Nephron progenitor cell (in vitro differentiated cells): ENCODE results near the gene NID2.

ENCODE experiments used
- DNase-seq: peaks from one replicate; pipeline ENCODE4 v3.0.0; 2021
- H3K27ac Mint-ChIP-seq: 2 replicates; pipeline ENCODE4 v1.8.0; 2021; ENCODE audit warnings: mild to moderate bottlenecking, moderate library complexity, mixed read lengths
- H3K27me3 Mint-ChIP-seq: 2 replicates; pipeline ENCODE4 v1.8.0; 2021; ENCODE audit warnings: mild to moderate bottlenecking, low read depth, mixed read lengths; ENCODE audit not compliant: poor library complexity
- H3K36me3 Mint-ChIP-seq: 2 replicates; pipeline ENCODE4 v1.8.0; 2021; ENCODE audit warnings: low read depth, mixed read lengths
- H3K4me1 Mint-ChIP-seq: 2 replicates; pipeline ENCODE4 v1.8.0; 2021; ENCODE audit warnings: mixed read lengths
- H3K4me3 Mint-ChIP-seq: 2 replicates; pipeline ENCODE4 v1.8.0; 2021; ENCODE audit warnings: mild to moderate bottlenecking, moderate library complexity, mixed read lengths
- H3K9me3 Mint-ChIP-seq: 2 replicates; pipeline ENCODE4 v1.8.0; 2021; ENCODE audit warnings: mild to moderate bottlenecking, moderate library complexity, mixed read lengths
- CTCF ChIP-seq: fragments of 200-600 bp; sonication (generic); IDR thresholded peaks from 2 replicates; pipeline ENCODE4 v1.5.0; 2021; ENCODE audit warnings: antibody characterized with exemption

Gene NID2

DNA sequence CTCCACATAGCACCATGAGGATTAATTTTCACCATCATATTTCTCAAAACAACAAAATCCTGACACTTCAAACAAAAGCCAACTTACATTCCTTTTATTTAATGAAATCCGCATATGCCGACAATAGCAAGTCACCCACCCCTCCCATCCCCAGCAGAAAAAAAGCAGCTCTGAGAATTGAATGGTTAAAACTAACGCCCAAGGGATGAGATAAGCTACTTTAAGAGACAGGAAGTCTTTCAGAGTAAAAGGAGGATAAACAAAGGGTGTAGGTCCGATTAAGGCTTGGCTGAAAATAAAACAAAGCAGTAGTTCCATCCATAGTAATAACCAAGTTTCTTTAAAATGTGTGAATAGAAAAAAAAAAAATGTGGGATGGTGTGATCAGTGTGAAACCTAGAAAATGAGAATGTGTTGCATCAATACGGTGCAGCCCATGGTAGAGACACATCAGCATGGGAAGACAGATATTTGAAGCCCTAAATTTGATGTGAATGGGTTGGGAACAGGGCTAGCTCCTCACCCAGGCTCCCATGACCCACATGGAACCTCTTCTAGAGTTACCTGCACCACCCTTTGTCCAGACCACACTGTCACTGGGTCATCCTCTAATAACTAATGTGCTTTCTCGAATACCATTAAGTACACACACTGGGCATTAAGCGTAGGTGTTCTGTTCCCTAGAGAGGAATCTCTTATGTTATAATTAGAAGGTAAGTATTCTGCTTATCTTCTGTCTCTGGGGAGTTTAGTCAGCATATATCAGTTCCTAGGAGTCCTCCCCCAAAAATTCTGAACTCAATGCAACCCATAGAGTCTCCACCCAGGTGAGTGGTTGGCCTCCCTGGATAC is 47.8 kb downstream of the NID2 start:
- H3K27ac Mint-ChIP-seq = no peak overlapping the region
- no peak for TF ChIP-seq CTCF
- H3K4me1 Mint-ChIP-seq = no peaks in the 10 kb centered on the region
- no peak overlapping the region for H3K4me3 Mint-ChIP-seq
- H3K36me3 Mint-ChIP-seq = peaks cover 63% of the 10 kb centered on the region
- H3K9me3 Mint-ChIP-seq = no peaks in the 10 kb centered on the region
- no peaks in the 10 kb centered on the region for H3K27me3 Mint-ChIP-seq
- no peak for DNase-seq

- no peak for TF ChIP-seq CTCF
- DNase-seq = no peak
- H3K9me3 Mint-ChIP-seq = no peaks in the 10 kb centered on the region
- peaks cover 59% of the 10 kb centered on the region for H3K36me3 Mint-ChIP-seq
- no peaks in the 10 kb centered on the region for H3K27me3 Mint-ChIP-seq
- peaks cover 2% of the 10 kb centered on the region for H3K4me1 Mint-ChIP-seq
- no peak overlapping the region for H3K27ac Mint-ChIP-seq
- H3K4me3 Mint-ChIP-seq = no peak overlapping the region
These were observed 48.6 kb downstream of the NID2 start for GRCh38 chr14:52020161-52020714.

DNA sequence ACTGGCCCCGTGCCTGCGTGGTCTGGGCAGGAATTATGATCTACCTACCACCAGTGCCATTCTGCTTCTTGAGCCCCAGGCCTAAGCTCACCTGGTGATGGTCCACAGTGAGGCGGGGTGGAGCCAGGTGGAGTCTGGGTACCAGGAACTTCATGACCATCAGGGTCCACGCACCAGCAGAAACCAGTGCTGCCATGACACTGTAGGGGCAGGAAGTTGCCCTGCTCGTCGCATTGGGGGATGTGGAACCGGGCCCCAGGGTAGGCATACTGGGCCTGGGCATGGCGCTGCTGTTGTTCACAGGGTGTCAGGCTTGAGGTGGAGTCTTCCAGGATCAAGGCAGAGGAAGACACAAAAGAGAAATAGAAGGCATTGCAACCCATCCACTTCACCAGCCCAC is 49.9 kb downstream of the NID2 start:
- Mint-ChIP-seq H3K27ac (no peak overlapping the region), H3K4me1 (peaks cover 14% of the 10 kb centered on the region), H3K36me3 (peaks cover 57% of the 10 kb centered on the region), H3K4me3 (no peak overlapping the region), H3K27me3 (no peaks in the 10 kb centered on the region), H3K9me3 (no peaks in the 10 kb centered on the region)
- no peak for TF ChIP-seq CTCF
- DNase-seq = no peak

- peaks cover 18% of the 10 kb centered on the region for H3K4me1 Mint-ChIP-seq
- no peak overlapping the region for H3K27ac Mint-ChIP-seq
- no peaks in the 10 kb centered on the region for H3K27me3 Mint-ChIP-seq
- H3K36me3 Mint-ChIP-seq = peaks cover 50% of the 10 kb centered on the region
- no peak for TF ChIP-seq CTCF
- H3K4me3 Mint-ChIP-seq = no peak overlapping the region
- H3K9me3 Mint-ChIP-seq = no peaks in the 10 kb centered on the region
- DNase-seq = no peak
These were observed 50.6 kb downstream of the NID2 start for GRCh38 chr14:52018252-52018651.

DNA sequence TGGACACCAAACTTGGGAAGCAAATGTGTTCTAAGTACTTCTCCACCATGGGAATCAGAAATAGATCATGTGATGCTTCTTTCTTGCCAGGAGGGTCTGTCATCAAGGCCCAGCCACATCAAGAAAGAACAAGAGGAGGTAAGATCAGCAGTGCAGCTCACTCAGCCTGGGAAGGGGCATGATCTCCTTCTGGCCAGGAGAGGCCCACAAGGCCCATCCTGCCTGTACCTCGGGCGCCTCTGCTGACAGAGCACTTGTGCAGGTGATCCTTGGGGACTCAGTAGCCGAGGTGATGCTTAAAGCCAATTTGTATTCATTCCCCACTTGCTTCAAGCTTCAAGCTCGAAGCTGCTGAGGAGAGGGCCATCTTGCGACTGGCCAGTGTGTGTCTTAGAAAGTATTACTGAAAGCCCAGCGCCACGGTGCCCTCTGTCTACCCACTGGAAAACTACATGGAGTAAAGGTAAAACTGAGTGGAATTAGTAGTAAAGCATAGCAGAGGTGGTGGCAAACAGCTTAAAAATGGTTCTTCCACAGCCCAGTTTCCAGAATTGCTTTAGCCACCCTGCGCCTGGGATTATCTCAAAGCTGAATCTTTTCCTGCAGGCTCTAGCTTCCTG is 53.3 kb downstream of the NID2 start:
- DNase-seq = peak; percentile 17
- peaks cover 54% of the 10 kb centered on the region for H3K36me3 Mint-ChIP-seq
- no peak for TF ChIP-seq CTCF
- H3K4me3 Mint-ChIP-seq = no peak overlapping the region
- H3K27me3 Mint-ChIP-seq = no peaks in the 10 kb centered on the region
- H3K4me1 Mint-ChIP-seq = peaks cover 24% of the 10 kb centered on the region
- no peak overlapping the region for H3K27ac Mint-ChIP-seq
- no peaks in the 10 kb centered on the region for H3K9me3 Mint-ChIP-seq
